IMR-90 (cell line): ENCODE measurements around the gene PYY. TPM values are rescaled to one million over a fixed set of nuclear protein-coding genes. Genes with fewer than 3 reads are reported as not detected.
A peak's percentile ranks its signal among the peaks of the same experiment; 100 is the strongest.

Experiments
- ATAC-seq: fragments of 200-7000 bp; cut with Tn5 transposase; 2 replicates; pipeline ENCODE4 v1.9.1; 2020; ENCODE audit warnings: low read depth, mild to moderate bottlenecking, moderate library complexity
- BruUV-seq: library from RNA; stranded (reverse); fragments of 400-500 nt; replicated peaks from 2 replicates; lab custom pipeline; 2021; lab: Mats Ljungman, UMichigan
- CTCF ChIA-PET: fragments of 300-600 bp; formaldehyde crosslinking; extraction: SDS; loops from one replicate; lab custom pipeline; 2021; ENCODE audit warnings: antibody characterized with exemption; lab: Yijun Ruan, JAX
- POLR2A ChIA-PET: fragments of 300-600 bp; sonication (Branson Sonifier 250); formaldehyde crosslinking; loops from one replicate; lab custom pipeline; 2022; ENCODE audit warnings: antibody characterized with exemption; ENCODE audit not compliant: unreplicated experiment; lab: Charles Lee
- DNase-seq: peaks from one replicate; pipeline ENCODE4 v3.0.0; 2013
- H2AFZ ChIP-seq: replicated peaks from 2 replicates; pipeline ENCODE3; 2013; ENCODE audit warnings: low read length, mild to moderate bottlenecking; ENCODE audit not compliant: poor library complexity
- H2AK5ac ChIP-seq: 2 replicates; pipeline ENCODE4 v1.6.1; 2013; ENCODE audit warnings: low read depth, low read length, inconsistent platforms
- H2AK9ac ChIP-seq: replicated peaks from 2 replicates; pipeline ENCODE3; 2013; ENCODE audit warnings: mild to moderate bottlenecking, low read depth, low read length, moderate library complexity; ENCODE audit not compliant: poor library complexity
- H2BK120ac ChIP-seq: 2 replicates; pipeline ENCODE4 v1.6.1; 2013; ENCODE audit warnings: low read depth, low read length, inconsistent platforms
- H2BK15ac ChIP-seq: 3 replicates; pipeline ENCODE4 v1.6.1; 2013; ENCODE audit warnings: low read depth, low read length, inconsistent platforms
- H2BK20ac ChIP-seq: 2 replicates; pipeline ENCODE4 v1.6.1; 2013; ENCODE audit warnings: low read depth, mild to moderate bottlenecking, inconsistent platforms, low read length, moderate library complexity
- H2BK5ac ChIP-seq: 2 replicates; pipeline ENCODE4 v1.6.1; 2013; ENCODE audit warnings: mild to moderate bottlenecking, low read depth, low read length, inconsistent platforms; ENCODE audit not compliant: poor library complexity, severe bottlenecking
- H3K14ac ChIP-seq: replicated peaks from 2 replicates; pipeline ENCODE4 v1.6.1; 2013; ENCODE audit warnings: low read depth, low read length, inconsistent platforms
- H3K18ac ChIP-seq: 2 replicates; pipeline ENCODE4 v1.6.1; 2013; ENCODE audit warnings: low read depth, low read length, control low read depth
- H3K23ac ChIP-seq: 2 replicates; pipeline ENCODE4 v1.6.1; 2013; ENCODE audit warnings: low read depth, low read length, inconsistent platforms
- H3K27ac ChIP-seq: 2 replicates; pipeline ENCODE4 v1.5.1; 2013; ENCODE audit warnings: mild to moderate bottlenecking, control low read depth, low read length; ENCODE audit not compliant: insufficient read depth
- H3K27me3 ChIP-seq: 2 replicates; pipeline ENCODE4 v1.6.1; 2013; ENCODE audit warnings: low read length; ENCODE audit not compliant: control insufficient read depth, insufficient read depth
- H3K36me3 ChIP-seq: 2 replicates; pipeline ENCODE4 v1.6.1; 2013; ENCODE audit warnings: low read length, mixed read lengths; ENCODE audit not compliant: control insufficient read depth, insufficient read depth
- H3K4ac ChIP-seq: 2 replicates; pipeline ENCODE4 v1.6.1; 2013; ENCODE audit warnings: low read depth, low read length, inconsistent platforms
- H3K4me1 ChIP-seq: 2 replicates; pipeline ENCODE4 v1.6.1; 2013; ENCODE audit warnings: low read length, mixed read lengths; ENCODE audit not compliant: control insufficient read depth, insufficient read depth
- H3K4me2 ChIP-seq: 2 replicates; pipeline ENCODE4 v1.6.1; 2013; ENCODE audit warnings: low read depth, mild to moderate bottlenecking, control low read depth, low read length, moderate library complexity
- H3K4me3 ChIP-seq: 2 replicates; pipeline ENCODE4 v1.5.1; 2013; ENCODE audit warnings: low read depth, mild to moderate bottlenecking, control low read depth, low read length, moderate library complexity; ENCODE audit not compliant: insufficient read depth
- H3K56ac ChIP-seq: 2 replicates; pipeline ENCODE4 v1.6.1; 2013; ENCODE audit warnings: low read length, inconsistent platforms; ENCODE audit not compliant: insufficient read depth; ENCODE audit errors: extremely low read depth
- H3K79me1 ChIP-seq, 2 experiments: 2 replicates each; pipeline ENCODE4 v1.6.1; 2013; ENCODE audit warnings: low read length in 2 of 2, inconsistent platforms in 1 of 2, low read depth in 1 of 2
- H3K9ac ChIP-seq: 2 replicates; pipeline ENCODE4 v1.6.1; 2013; ENCODE audit warnings: low read depth, low read length, control low read depth
- H3K9me1 ChIP-seq: 2 replicates; pipeline ENCODE4 v1.6.1; 2013; ENCODE audit warnings: low read length, inconsistent platforms; ENCODE audit not compliant: insufficient read depth
- H3K9me3 ChIP-seq: 2 replicates; pipeline ENCODE4 v1.6.1; 2013; ENCODE audit warnings: low read length; ENCODE audit not compliant: control insufficient read depth, insufficient read depth
- H4K20me1 ChIP-seq: 2 replicates; pipeline ENCODE4 v1.6.1; 2013; ENCODE audit warnings: low read length, inconsistent platforms; ENCODE audit not compliant: insufficient read depth
- H4K5ac ChIP-seq: 2 replicates; pipeline ENCODE4 v1.6.1; 2013; ENCODE audit warnings: mild to moderate bottlenecking, low read depth, low read length, control low read depth
- H4K8ac ChIP-seq, 2 experiments: 2 replicates each; pipeline ENCODE4 v1.6.1; 2013; ENCODE audit warnings: low read depth in 2 of 2, low read length in 2 of 2, control low read depth in 1 of 2, inconsistent platforms in 1 of 2
- H4K91ac ChIP-seq: 2 replicates; pipeline ENCODE4 v1.6.1; 2013; ENCODE audit warnings: low read depth, low read length, inconsistent platforms; ENCODE audit not compliant: insufficient read depth
- BHLHE40 ChIP-seq: fragments of 150-350 bp; IDR thresholded peaks from 2 replicates; pipeline ENCODE4 v1.6.1; 2016; ENCODE audit warnings: mild to moderate bottlenecking, low read depth, low read length
- MAFK ChIP-seq: IDR thresholded peaks from 2 replicates; pipeline ENCODE4 v1.6.1; 2012; ENCODE audit warnings: low read depth, low read length, improper control_type of control experiment
- NFE2L2 ChIP-seq: fragments of 150-350 bp; IDR thresholded peaks from 2 replicates; pipeline ENCODE4 v1.6.1; 2016; ENCODE audit warnings: low read depth, mild to moderate bottlenecking, low read length
- POLR2A ChIP-seq: IDR thresholded peaks from 2 replicates; pipeline ENCODE4 v1.6.1; 2012; ENCODE audit warnings: mild to moderate bottlenecking, low read depth, low read length
- RAD21 ChIP-seq: IDR thresholded peaks from 2 replicates; pipeline ENCODE4 v1.6.1; 2012; ENCODE audit warnings: low read length, improper control_type of control experiment
- SMC3 ChIP-seq: fragments of 150-350 bp; IDR thresholded peaks from 2 replicates; pipeline ENCODE4 v1.6.1; 2016; ENCODE audit warnings: low read depth, mild to moderate bottlenecking, antibody characterized with exemption, low read length, moderate library complexity
- WGBS, 2 experiments: methylation state at CpG; one replicate each; pipeline versions ENCODE4 v1.1.5 to v1.1.7; 2013; ENCODE audit warnings: missing lambda C conversion rate in 2 of 2; ENCODE audit not compliant: insufficient read length in 1 of 2; ENCODE audit errors: extremely low coverage in 2 of 2; 5-methylcytosine and 5-hydroxymethylcytosine counted together
- dilution Hi-C: fragments of 300-500 bp; cut with HindIII; formaldehyde crosslinking; loops from one replicate; pipeline ENCODE4 v1.14.3; 2018; ENCODE audit warnings: low sequenced_read_pairs; ENCODE audit not compliant: unreplicated experiment
- in situ Hi-C: fragments of 300-500 bp; cut with MboI; formaldehyde crosslinking; loops from 3 replicates; pipeline ENCODE4 v1.14.3; 2019; ENCODE audit warnings: low sequenced_read_pairs, inconsistent platforms, mixed read lengths
- intact Hi-C: fragments of 100-400 bp; cut with micrococcal nuclease; formaldehyde crosslinking; loops from 2 replicates; pipeline ENCODE4 v1.10.0; 2022
- polyA plus RNA-seq, 3 experiments: library from polyadenylated mRNA; depleted of rRNA; stranded (reverse); fragments of >200 nt; gene quantifications; 2 replicates each; pipeline ENCODE4 v1.2.3, GENCODE V29; 2012; ENCODE audit warnings: low replicate concordance in 1 of 3
- total RNA-seq: library from RNA; depleted of rRNA; stranded (reverse); fragments of >200 nt; gene quantifications from 2 replicates; pipeline ENCODE4 v1.2.3, GENCODE V29; 2012
- TF ChIP-seq, protein P1 (sequence below): fragments of 150-350 bp; IDR thresholded peaks from 2 replicates; pipeline ENCODE4 v1.6.1; 2016; ENCODE audit warnings: low read depth, mild to moderate bottlenecking, low read length, moderate library complexity, borderline replicate concordance
- TF ChIP-seq, protein P2 (sequence below): conservative IDR thresholded peaks from 2 replicates; pipeline ENCODE4 v1.5.1; 2012; ENCODE audit warnings: mild to moderate bottlenecking, low read depth, low read length, improper control_type of control experiment

The PYY gene
- total and polyA plus RNA-seq, 2 of the 4 experiments (the other 2 are of a cell fraction), result not detected

DNA sequence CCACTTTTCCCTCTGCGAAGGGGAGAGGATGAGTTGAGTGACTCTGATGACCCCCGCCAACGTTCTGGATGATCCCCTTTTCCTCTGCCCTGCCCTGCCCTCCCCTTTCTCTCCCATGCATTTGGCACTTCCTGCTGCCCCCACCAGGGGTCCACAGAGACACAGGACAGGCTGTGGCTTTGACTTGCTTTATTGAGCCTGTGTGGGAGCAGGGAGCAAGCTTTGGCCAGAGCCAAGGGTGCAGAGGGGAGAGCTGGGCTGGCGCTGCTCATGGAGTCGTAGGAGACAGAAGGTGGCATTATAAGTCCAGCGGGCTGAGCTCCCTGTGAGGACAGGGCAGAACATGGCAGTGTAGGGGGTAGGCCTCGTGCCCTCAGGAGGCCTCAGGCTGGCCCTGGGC, 13.1 kb downstream of the PYY start:
- in situ Hi-C loops (loop anchor here (5.0 to 10.0 kb wide), 2 partner anchors 62 to 224 kb away; partner anchors contain the start of gene NAGS), dilution Hi-C loops (no loop called here), intact Hi-C loops (loop anchor here (5.0 kb wide), 1 partner anchor 63 kb away; no protein-coding TSS in a partner anchor)
- Histone ChIP-seq H2BK20ac (no peak overlapping the region), H3K4ac (no peak overlapping the region), H2AK9ac (no peak overlapping the region), H2AK5ac (no peak overlapping the region), H3K9ac (no peak overlapping the region), H3K18ac (no peak overlapping the region), H3K9me3 (no peaks in the 10 kb centered on the region), H3K27ac (no peak overlapping the region), H3K4me1 (no peaks in the 10 kb centered on the region; the same call in 1 of the 2 replicates), H3K79me1 (no peaks in the 10 kb centered on the region), H3K27me3 (peaks cover 36% of the 10 kb centered on the region), H3K9me1 (no peaks in the 10 kb centered on the region; the same call in 1 of the 2 replicates), H3K14ac (no peak overlapping the region), H2BK15ac (no peak overlapping the region), H3K4me3 (no peak overlapping the region), H4K91ac (no peak overlapping the region), H2BK5ac (no peak overlapping the region), H3K36me3 (no peaks in the 10 kb centered on the region), H4K20me1 (no peaks in the 10 kb centered on the region; the same call in 1 of the 2 replicates), H2AFZ (no peak overlapping the region), H3K56ac (no peak overlapping the region), H3K4me2 (no peak overlapping the region), H3K23ac (no peak overlapping the region), H2BK120ac (no peak overlapping the region), H4K8ac (no peak overlapping the region), H4K5ac (no peak overlapping the region)
- 60% methylated on average over 2 of the region's 7 CpGs; no CpG with 5 or more reads in 1 of the 2 experiments for WGBS, 2 experiments
- DNase-seq (peak; percentile 35), ATAC-seq (peak; percentile 74)
- POLR2A ChIA-PET, result no interaction called here
- TF ChIP-seq SMC3 (peak; percentile 68), NFE2L2 (no peak), BHLHE40 (no peak), RAD21 (peak; percentile 63), POLR2A (no peak), MAFK (no peak)
- TF ChIP-seq, protein P1, sequence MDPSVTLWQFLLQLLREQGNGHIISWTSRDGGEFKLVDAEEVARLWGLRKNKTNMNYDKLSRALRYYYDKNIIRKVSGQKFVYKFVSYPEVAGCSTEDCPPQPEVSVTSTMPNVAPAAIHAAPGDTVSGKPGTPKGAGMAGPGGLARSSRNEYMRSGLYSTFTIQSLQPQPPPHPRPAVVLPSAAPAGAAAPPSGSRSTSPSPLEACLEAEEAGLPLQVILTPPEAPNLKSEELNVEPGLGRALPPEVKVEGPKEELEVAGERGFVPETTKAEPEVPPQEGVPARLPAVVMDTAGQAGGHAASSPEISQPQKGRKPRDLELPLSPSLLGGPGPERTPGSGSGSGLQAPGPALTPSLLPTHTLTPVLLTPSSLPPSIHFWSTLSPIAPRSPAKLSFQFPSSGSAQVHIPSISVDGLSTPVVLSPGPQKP, result no peak
- TF ChIP-seq, protein P2, sequence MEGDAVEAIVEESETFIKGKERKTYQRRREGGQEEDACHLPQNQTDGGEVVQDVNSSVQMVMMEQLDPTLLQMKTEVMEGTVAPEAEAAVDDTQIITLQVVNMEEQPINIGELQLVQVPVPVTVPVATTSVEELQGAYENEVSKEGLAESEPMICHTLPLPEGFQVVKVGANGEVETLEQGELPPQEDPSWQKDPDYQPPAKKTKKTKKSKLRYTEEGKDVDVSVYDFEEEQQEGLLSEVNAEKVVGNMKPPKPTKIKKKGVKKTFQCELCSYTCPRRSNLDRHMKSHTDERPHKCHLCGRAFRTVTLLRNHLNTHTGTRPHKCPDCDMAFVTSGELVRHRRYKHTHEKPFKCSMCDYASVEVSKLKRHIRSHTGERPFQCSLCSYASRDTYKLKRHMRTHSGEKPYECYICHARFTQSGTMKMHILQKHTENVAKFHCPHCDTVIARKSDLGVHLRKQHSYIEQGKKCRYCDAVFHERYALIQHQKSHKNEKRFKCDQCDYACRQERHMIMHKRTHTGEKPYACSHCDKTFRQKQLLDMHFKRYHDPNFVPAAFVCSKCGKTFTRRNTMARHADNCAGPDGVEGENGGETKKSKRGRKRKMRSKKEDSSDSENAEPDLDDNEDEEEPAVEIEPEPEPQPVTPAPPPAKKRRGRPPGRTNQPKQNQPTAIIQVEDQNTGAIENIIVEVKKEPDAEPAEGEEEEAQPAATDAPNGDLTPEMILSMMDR, result peak; percentile 63
- BruUV-seq, result no TSS peak
- CTCF ChIA-PET, result interaction anchor here (0.5 to 0.8 kb wide), 3 partner anchors 30 to 671 kb away, joined by 3 to 8 read pairs (median 4); no protein-coding TSS in a partner anchor
